K562 (cell line): Measurements from ENCODE around the gene DDR1. TPM values are rescaled to one million over a fixed set of nuclear protein-coding genes. Genes with fewer than 3 reads are reported as not detected.
A peak's percentile ranks its signal among the peaks of the same experiment; 100 is the strongest.

ENCODE experiments used
- CUX1 ChIP-seq: fragments of 200-800 bp; sonication (Bioruptor generic); IDR thresholded peaks from 2 replicates; pipeline ENCODE4 v1.6.1; 2016; ENCODE audit warnings: missing genetic modification characterization, missing compliant biosample characterization
- GABPA ChIP-seq: fragments of 200-800 bp; sonication (Bioruptor generic); conservative IDR thresholded peaks from 2 replicates; pipeline ENCODE4 v1.6.1; 2016; ENCODE audit warnings: low read depth, missing genetic modification characterization, missing compliant biosample characterization
- HLTF ChIP-seq: fragments of 450-650 bp; IDR thresholded peaks from 2 replicates; pipeline ENCODE4 v1.6.1; 2016
- HMBOX1 ChIP-seq: sonication (generic); IDR thresholded peaks from 2 replicates; pipeline ENCODE4 v1.6.1; 2016
- HMG20A ChIP-seq: fragments of 450-650 bp; formaldehyde crosslinking; conservative IDR thresholded peaks from 2 replicates; pipeline ENCODE4 v1.4.0; 2020; ENCODE audit warnings: mild to moderate bottlenecking, mixed read lengths
- NONO ChIP-seq, 2 experiments: fragments of 200-400 bp in 1 of 2; fragments of 450-650 bp in 1 of 2; formaldehyde crosslinking in 1 of 2; IDR thresholded peaks; 2 replicates each; pipeline ENCODE4 v1.6.1; 2017; ENCODE audit warnings: low read depth in 2 of 2, mild to moderate bottlenecking in 2 of 2, moderate library complexity in 2 of 2, low read length in 1 of 2
- NR2C1 ChIP-seq, 2 experiments: fragments of 450-650 bp; IDR thresholded peaks; 2 replicates each; pipeline ENCODE4 v1.6.1; 2017; ENCODE audit warnings: mild to moderate bottlenecking in 2 of 2, antibody characterized with exemption in 1 of 2, inconsistent platforms in 1 of 2, missing compliant biosample characterization in 1 of 2, missing genetic modification characterization in 1 of 2
- PHF8 ChIP-seq: fragments of 200-600 bp; sonication (generic); IDR thresholded peaks from 2 replicates; pipeline ENCODE4 v1.6.1; 2012; ENCODE audit warnings: mixed run types, mild to moderate bottlenecking, inconsistent platforms, low read length, moderate library complexity, borderline replicate concordance
- ZEB2 ChIP-seq: fragments of 450-650 bp; IDR thresholded peaks from 2 replicates; pipeline ENCODE4 v1.6.1; 2016
- polyA plus RNA-seq, 8 experiments: library from polyadenylated mRNA; depleted of rRNA in 4 of 8; stranded (reverse) in 5 of 8; unstranded in 3 of 8; fragments of >200 nt; fragmentation: Nextera tagmentation in 2 of 8; fragmentation: Illumina TruSeq in 1 of 8; extraction: Ambion mirVana in 2 of 8; extraction: Trizol in 1 of 8; gene quantifications; 2 replicates each; pipeline versions ENCODE4 v1.2.1 to v1.2.3, GENCODE V29; 2011 to 2014; ENCODE audit warnings: inconsistent platforms in 1 of 8, missing spikeins in 1 of 8
- total RNA-seq, 7 experiments: library from RNA; depleted of rRNA in 6 of 7; stranded (reverse); fragments of >200 nt in 6 of 7; fragmentation: Illumina TruSeq in 2 of 7; extraction: Trizol in 2 of 7; gene quantifications; 2 replicates each; pipeline versions ENCODE4 v1.2.1 to v1.2.3, GENCODE V29; 2011 to 2021; ENCODE audit warnings: low replicate concordance in 1 of 7
- TF ChIP-seq, protein P1 (sequence below): fragments of 450-650 bp; IDR thresholded peaks from 2 replicates; pipeline ENCODE4 v1.6.1; 2017; ENCODE audit warnings: antibody characterized with exemption, mild to moderate bottlenecking
- TF ChIP-seq, protein P2 (sequence below): fragments of 450-650 bp; IDR thresholded peaks from 2 replicates; pipeline ENCODE4 v1.6.1; 2016
- TF ChIP-seq, protein P3 (sequence below): fragments of 250-450 bp; sonication (Bioruptor Pico); IDR thresholded peaks from 2 replicates; pipeline ENCODE4 v1.5.0; 2022; ENCODE audit warnings: mild to moderate bottlenecking

DDR1 gene
- total and polyA plus RNA-seq, 9 of the 15 experiments (the other 6 are each of a cell fraction or from before 2014, with no cell fraction given) = 1.4 to 44.6 (median 12.2) TPM

DNA sequence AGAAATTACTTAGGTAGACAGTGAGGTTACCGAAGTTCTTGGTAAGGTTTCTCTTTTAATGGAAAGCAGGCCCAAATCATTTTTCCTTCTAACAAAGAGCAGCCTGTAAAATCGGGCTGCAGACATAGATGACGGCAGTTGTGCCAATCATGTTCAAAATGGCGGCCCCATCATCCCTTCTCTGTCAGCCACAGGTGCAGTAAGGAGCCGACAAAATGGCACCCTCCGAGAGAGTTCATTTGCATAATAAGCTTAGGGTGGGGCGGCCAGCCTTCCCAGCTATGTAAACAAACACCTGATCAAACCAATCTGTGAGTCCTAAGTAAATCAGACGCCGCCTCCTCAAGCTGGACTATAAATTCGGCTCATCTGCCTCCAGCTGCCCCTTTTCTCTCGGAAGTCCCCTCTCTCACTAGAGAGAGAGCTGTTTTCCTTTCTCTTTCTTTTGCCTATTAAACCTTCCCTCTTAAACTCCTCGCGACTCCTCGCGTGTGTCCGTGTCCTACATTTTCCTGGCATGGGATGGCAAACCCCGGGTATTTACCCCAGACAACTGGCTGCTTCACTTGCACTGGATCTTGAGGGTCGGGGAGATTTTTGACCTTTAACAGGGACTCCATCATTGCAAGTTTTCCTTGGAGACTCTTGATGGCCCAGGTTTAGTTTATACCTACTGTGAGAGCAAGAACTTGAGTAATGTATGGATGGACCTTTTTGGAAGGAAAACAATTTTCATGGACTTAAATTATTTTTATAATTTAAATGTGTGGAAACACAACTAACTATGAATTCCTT is 8.9 kb upstream of the DDR1 start (continued):
- TF ChIP-seq CUX1 (CRISPR knock-in tag) (0 out of 2 replicates have a peak, but pooled peaks have one; percentile 18), HMBOX1 (no peak), PHF8 (peak; percentile 21; the same call in 1 of the 2 replicates), ZEB2 (peak; percentile 49; the same call in 1 of the 2 replicates), HMG20A (no peak), GABPA (tag) (no peak), NR2C1 (IDR thresholded peaks at IDR 0.05) (no peak), NR2C1 (tag; IDR thresholded peaks at IDR 0.05) (peak; percentile 60), HLTF (no peak), NONO (IDR thresholded peaks at IDR 0.05; ENCODE audit: low read depth in 2 of 2, low read length in 1 of 2) (no peak)
- TF ChIP-seq, protein P1, sequence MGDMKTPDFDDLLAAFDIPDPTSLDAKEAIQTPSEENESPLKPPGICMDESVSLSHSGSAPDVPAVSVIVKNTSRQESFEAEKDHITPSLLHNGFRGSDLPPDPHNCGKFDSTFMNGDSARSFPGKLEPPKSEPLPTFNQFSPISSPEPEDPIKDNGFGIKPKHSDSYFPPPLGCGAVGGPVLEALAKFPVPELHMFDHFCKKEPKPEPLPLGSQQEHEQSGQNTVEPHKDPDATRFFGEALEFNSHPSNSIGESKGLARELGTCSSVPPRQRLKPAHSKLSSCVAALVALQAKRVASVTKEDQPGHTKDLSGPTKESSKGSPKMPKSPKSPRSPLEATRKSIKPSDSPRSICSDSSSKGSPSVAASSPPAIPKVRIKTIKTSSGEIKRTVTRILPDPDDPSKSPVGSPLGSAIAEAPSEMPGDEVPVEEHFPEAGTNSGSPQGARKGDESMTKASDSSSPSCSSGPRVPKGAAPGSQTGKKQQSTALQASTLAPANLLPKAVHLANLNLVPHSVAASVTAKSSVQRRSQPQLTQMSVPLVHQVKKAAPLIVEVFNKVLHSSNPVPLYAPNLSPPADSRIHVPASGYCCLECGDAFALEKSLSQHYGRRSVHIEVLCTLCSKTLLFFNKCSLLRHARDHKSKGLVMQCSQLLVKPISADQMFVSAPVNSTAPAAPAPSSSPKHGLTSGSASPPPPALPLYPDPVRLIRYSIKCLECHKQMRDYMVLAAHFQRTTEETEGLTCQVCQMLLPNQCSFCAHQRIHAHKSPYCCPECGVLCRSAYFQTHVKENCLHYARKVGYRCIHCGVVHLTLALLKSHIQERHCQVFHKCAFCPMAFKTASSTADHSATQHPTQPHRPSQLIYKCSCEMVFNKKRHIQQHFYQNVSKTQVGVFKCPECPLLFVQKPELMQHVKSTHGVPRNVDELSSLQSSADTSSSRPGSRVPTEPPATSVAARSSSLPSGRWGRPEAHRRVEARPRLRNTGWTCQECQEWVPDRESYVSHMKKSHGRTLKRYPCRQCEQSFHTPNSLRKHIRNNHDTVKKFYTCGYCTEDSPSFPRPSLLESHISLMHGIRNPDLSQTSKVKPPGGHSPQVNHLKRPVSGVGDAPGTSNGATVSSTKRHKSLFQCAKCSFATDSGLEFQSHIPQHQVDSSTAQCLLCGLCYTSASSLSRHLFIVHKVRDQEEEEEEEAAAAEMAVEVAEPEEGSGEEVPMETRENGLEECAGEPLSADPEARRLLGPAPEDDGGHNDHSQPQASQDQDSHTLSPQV = peak; percentile 98
- TF ChIP-seq, protein P2, sequence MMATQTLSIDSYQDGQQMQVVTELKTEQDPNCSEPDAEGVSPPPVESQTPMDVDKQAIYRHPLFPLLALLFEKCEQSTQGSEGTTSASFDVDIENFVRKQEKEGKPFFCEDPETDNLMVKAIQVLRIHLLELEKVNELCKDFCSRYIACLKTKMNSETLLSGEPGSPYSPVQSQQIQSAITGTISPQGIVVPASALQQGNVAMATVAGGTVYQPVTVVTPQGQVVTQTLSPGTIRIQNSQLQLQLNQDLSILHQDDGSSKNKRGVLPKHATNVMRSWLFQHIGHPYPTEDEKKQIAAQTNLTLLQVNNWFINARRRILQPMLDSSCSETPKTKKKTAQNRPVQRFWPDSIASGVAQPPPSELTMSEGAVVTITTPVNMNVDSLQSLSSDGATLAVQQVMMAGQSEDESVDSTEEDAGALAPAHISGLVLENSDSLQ = peak; percentile 72
- TF ChIP-seq, protein P3, sequence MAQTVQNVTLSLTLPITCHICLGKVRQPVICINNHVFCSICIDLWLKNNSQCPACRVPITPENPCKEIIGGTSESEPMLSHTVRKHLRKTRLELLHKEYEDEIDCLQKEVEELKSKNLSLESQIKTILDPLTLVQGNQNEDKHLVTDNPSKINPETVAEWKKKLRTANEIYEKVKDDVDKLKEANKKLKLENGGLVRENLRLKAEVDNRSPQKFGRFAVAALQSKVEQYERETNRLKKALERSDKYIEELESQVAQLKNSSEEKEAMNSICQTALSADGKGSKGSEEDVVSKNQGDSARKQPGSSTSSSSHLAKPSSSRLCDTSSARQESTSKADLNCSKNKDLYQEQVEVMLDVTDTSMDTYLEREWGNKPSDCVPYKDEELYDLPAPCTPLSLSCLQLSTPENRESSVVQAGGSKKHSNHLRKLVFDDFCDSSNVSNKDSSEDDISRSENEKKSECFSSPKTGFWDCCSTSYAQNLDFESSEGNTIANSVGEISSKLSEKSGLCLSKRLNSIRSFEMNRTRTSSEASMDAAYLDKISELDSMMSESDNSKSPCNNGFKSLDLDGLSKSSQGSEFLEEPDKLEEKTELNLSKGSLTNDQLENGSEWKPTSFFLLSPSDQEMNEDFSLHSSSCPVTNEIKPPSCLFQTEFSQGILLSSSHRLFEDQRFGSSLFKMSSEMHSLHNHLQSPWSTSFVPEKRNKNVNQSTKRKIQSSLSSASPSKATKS (CRISPR knock-in tag) = no peak
